ENCODE data around the gene SRXN1.

Gene SRXN1

GRCh38 chr20:600736-601135, 52.3 kb downstream of the SRXN1 start:
- no peak for TF ChIP-seq POLR2AphosphoS5 (IDR thresholded peaks at IDR 0.05; ENCODE audit: low read depth)
- no peak for TF ChIP-seq REST (IDR thresholded peaks at IDR 0.05; ENCODE audit: insufficient replicate concordance, low read depth)
- TF ChIP-seq CTCF (IDR thresholded peaks at IDR 0.05; ENCODE audit: insufficient read depth, low read length) = no peak
- no peak for TF ChIP-seq SPI1 (IDR thresholded peaks at IDR 0.05; ENCODE audit: borderline replicate concordance, low read depth)
- TF ChIP-seq GABPA (IDR thresholded peaks at IDR 0.05; ENCODE audit: low read depth) = no peak
- Histone ChIP-seq H3K27me3 (ENCODE audit: insufficient read depth, poor library complexity, severe bottlenecking) (peaks cover 2% of the 10 kb centered on the region), H3K4me3 (replicated peaks; ENCODE audit: insufficient read depth, low read length) (no peak overlapping the region), H3K27ac (replicated peaks) (no peak overlapping the region)
- no peak for DNase-seq (ENCODE audit: low read depth in 1 of 2, low spot score in 1 of 2)

GRCh38 chr20:600141-600540, 52.9 kb downstream of the SRXN1 start:
- TF ChIP-seq REST (IDR thresholded peaks at IDR 0.05; ENCODE audit: insufficient replicate concordance, low read depth) = no peak
- no peak for TF ChIP-seq CTCF (IDR thresholded peaks at IDR 0.05; ENCODE audit: insufficient read depth, low read length)
- no peak for TF ChIP-seq GABPA (IDR thresholded peaks at IDR 0.05; ENCODE audit: low read depth)
- no peak for TF ChIP-seq POLR2AphosphoS5 (IDR thresholded peaks at IDR 0.05; ENCODE audit: low read depth)
- TF ChIP-seq SPI1 (IDR thresholded peaks at IDR 0.05; ENCODE audit: borderline replicate concordance, low read depth) = no peak
- Histone ChIP-seq H3K4me3 (replicated peaks; ENCODE audit: insufficient read depth, low read length) (no peak overlapping the region), H3K27ac (replicated peaks) (no peak overlapping the region), H3K27me3 (ENCODE audit: insufficient read depth, poor library complexity, severe bottlenecking) (peaks cover 2% of the 10 kb centered on the region)
- no peak for DNase-seq (ENCODE audit: low read depth in 1 of 2, low spot score in 1 of 2)

- Histone ChIP-seq H3K4me3 (replicated peaks; ENCODE audit: insufficient read depth, low read length) (no peak overlapping the region), H3K27ac (replicated peaks) (no peak overlapping the region), H3K27me3 (ENCODE audit: insufficient read depth, poor library complexity, severe bottlenecking) (no peaks in the 10 kb centered on the region)
- TF ChIP-seq GABPA (IDR thresholded peaks at IDR 0.05; ENCODE audit: low read depth) = no peak
- no peak for TF ChIP-seq POLR2AphosphoS5 (IDR thresholded peaks at IDR 0.05; ENCODE audit: low read depth)
- TF ChIP-seq CTCF (IDR thresholded peaks at IDR 0.05; ENCODE audit: insufficient read depth, low read length) = no peak
- no peak for TF ChIP-seq SPI1 (IDR thresholded peaks at IDR 0.05; ENCODE audit: borderline replicate concordance, low read depth)
- TF ChIP-seq REST (IDR thresholded peaks at IDR 0.05; ENCODE audit: insufficient replicate concordance, low read depth) = no peak
- no peak for DNase-seq (ENCODE audit: low read depth in 1 of 2, low spot score in 1 of 2)
Measured at GRCh38 chr20:598133-598850, 54.7 kb downstream of the SRXN1 start.
